Epidermal melanocyte (primary cell): ENCODE data around the gene SLC25A38.
"Not testable (repeated sequence)": the region's sequence is repeated elsewhere in the genome, so short reads cannot be mapped to it uniquely, and the experiment has no call there.

Experiments used
- DNase-seq: peaks from one replicate; pipeline ENCODE4 v3.0.0; 2011; ENCODE audit warnings: low spot score; ENCODE audit not compliant: insufficient read length

The SLC25A38 gene

GRCh38 chr3:39407259-39407629 lies 24.1 kb downstream of the SLC25A38 start:
- DNase-seq, result no peak

- DNase-seq, result no peak
These were observed 24.8 kb downstream of the SLC25A38 start for GRCh38 chr3:39407773-39408492.

- DNase-seq, result no peak
These were observed 25.6 kb downstream of the SLC25A38 start for GRCh38 chr3:39408493-39409372.

GRCh38 chr3:39409514-39410136 lies 26.5 kb downstream of the SLC25A38 start:
- DNase-seq, result no peak

GRCh38 chr3:39410893-39411292 lies 27.7 kb downstream of the SLC25A38 start:
- DNase-seq, result no peak

- DNase-seq, result no peak
These were observed 29.6 kb downstream of the SLC25A38 start for GRCh38 chr3:39412668-39413260.

- DNase-seq, result no peak
These were observed 30.7 kb downstream of the SLC25A38 start for GRCh38 chr3:39413691-39414420.

- DNase-seq, result no peak
These were observed 31.3 kb downstream of the SLC25A38 start for GRCh38 chr3:39414421-39414907.

- DNase-seq, result not testable (repeated sequence)
These were observed 32.1 kb downstream of the SLC25A38 start for GRCh38 chr3:39415302-39415701.

GRCh38 chr3:39415983-39416382 lies 32.8 kb downstream of the SLC25A38 start:
- no peak for DNase-seq

GRCh38 chr3:39416998-39417397 lies 33.8 kb downstream of the SLC25A38 start:
- DNase-seq, result not testable (repeated sequence)

GRCh38 chr3:39418556-39419225 lies 35.5 kb downstream of the SLC25A38 start:
- DNase-seq, result not testable (repeated sequence)

GRCh38 chr3:39419742-39420315 lies 36.7 kb downstream of the SLC25A38 start:
- no peak for DNase-seq

GRCh38 chr3:39420543-39420942 lies 37.4 kb downstream of the SLC25A38 start:
- DNase-seq, result no peak

GRCh38 chr3:39423436-39423970 lies 40.3 kb downstream of the SLC25A38 start:
- DNase-seq, result no peak

- no peak for DNase-seq
These were observed 43.1 kb downstream of the SLC25A38 start for GRCh38 chr3:39426312-39426711.

- DNase-seq, result no peak
These were observed 44.3 kb downstream of the SLC25A38 start for GRCh38 chr3:39427506-39427905.

- no peak for DNase-seq
These were observed 45.6 kb downstream of the SLC25A38 start for GRCh38 chr3:39428745-39429201.

- DNase-seq, result no peak
These were observed 46.3 kb downstream of the SLC25A38 start for GRCh38 chr3:39429466-39429865.

GRCh38 chr3:39432342-39432741 lies 49.2 kb downstream of the SLC25A38 start:
- DNase-seq, result no peak
